NCI-H2081 treated with DMSO at 0.1 percent for 48 hours (cell line): ENCODE results near the gene BDNF.

Source experiments
- DNase-seq: peaks from one replicate; lab custom pipeline; 2025; lab: John Stamatoyannopoulos, UW

BDNF gene

GRCh38 chr11:27625347-27625912 is 74.8 kb downstream of the BDNF start:
- no peak for DNase-seq

DNA sequence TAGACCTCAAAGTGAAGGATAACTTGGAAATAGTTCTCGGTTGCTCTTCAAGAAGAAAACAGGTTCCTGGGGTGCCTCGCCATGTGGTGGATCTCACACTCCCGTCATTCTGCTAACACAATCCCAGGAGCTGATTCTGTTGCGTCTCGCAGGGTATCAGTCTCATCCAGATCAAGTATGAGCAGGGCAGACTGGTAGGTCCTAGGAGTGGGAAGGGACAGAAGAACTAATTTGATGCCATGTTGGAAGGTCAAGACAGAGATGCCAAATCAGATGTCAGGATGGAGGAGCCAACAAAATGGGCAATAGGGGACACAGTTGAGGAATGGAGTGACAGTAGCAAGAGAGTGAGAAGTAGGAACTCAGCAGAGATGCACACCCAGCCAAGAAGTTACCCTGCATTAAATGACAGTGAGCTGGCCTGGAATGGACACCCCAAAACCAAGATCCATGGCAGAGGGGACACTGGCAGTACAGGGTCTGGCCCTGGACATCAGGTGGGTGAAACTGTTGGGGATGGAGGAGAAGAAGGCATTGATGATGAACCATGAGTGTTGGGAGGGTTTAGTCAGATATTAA is 76.2 kb downstream of the BDNF start:
- DNase-seq, result no peak

GRCh38 chr11:27622541-27623300 is 77.5 kb downstream of the BDNF start:
- DNase-seq, result no peak

DNA sequence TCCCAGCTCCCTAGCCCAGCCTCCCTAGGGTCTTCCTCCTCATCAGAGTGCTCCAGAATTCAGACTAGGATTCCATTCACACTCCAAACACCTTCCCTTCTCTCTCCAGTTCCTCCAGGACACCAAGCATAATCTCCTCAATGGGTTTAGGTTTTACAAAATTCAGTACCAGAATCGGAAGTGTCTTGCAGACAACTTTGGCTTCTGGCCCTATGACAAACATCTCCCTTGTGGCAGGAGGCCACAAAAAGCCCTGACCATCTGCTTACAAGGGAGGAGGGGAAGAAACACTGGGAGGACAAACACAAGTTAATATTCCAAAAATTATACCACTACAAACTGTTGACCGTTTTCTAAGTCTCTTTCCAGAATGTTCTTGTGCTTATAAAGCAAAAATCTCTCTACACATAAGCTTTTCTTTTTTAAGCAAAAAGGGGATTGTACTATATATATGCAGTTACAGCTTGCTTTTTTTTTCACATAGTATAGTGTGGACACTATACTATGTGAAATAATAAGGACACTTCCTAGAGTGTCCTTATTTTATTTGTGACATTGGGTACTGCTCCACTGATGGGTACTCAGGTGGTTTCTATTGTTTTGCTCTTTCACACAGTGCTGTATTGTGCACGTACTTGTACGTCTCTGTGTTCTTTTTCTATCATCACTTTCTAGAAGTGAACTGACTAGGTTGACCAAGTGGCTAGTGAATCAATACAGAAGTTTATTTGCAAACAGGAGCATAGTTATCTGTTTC is 78.7 kb downstream of the BDNF start:
- no peak for DNase-seq

DNA sequence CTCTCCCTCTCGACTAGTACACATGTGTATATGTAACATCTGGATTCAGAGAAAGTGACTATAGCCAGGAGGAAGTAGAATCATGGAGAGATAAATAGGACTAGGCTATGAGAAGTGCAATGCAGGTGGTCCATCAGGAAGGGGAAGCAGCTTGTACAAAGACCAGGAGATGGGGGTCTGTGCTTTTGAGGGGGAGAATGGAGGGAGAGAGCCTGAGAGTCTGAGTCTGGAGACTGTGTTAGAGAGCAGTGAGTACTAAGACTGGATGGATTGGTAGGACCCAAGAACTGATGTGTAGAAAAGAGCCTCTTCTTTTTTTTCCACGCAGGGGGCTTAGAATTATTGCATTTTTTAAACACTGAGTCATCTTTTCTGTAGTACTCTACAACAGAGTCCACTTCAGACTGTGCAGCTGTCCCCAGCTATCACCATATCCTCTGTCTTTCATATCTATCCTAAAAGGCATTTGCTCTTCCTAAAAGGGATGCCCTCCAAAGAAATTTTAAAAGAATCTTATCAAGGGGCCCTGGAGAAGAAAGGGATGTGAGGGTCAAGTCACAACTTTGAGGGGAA is 80.4 kb downstream of the BDNF start:
- DNase-seq, result no peak

GRCh38 chr11:27619039-27619574 is 81.1 kb downstream of the BDNF start:
- no peak for DNase-seq

- DNase-seq, result no peak
Observed at GRCh38 chr11:27618281-27618915, 81.9 kb downstream of the BDNF start.

GRCh38 chr11:27616711-27617110 is 83.5 kb downstream of the BDNF start:
- DNase-seq, result no peak

DNA sequence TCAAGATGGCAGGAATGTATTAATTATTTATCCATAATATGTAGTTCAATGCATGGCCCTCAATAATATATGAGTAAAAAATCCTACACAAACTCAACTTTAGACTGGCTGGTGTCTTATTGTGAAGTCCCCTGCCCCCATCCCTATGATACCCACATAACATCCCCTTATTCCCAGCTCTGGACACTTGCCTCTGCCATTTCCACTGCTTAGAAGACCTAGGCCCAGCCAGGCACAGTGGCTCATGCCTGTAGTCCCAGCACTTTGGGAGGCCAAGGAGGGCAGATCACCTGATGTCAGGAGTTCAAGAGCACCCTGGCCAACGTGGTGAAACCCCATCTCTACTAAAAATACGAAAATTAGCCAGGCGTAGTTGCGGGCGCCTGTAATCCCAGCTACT is 84.4 kb downstream of the BDNF start:
- DNase-seq, result no peak

DNA sequence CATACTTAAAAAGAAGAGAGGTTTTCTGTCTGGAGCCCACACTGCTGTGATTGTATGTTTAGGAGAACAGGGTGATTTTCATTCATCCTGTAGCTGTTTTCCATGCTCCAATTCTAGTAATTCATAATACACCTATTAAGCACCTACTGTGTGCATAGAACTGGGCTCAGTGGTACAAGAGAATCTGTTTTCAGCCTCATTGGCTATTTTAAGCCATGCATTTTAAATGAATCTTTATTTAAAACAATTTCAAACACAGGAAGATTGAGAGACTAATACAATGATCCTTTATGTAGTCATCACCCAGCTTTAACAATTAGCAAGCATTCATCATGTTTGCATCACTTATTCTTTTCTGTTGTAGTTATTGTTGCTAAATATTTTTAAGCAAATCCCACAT is 86.2 kb downstream of the BDNF start:
- no peak for DNase-seq

- no peak for DNase-seq
Observed at GRCh38 chr11:27612932-27613880, 87.0 kb downstream of the BDNF start.

DNA sequence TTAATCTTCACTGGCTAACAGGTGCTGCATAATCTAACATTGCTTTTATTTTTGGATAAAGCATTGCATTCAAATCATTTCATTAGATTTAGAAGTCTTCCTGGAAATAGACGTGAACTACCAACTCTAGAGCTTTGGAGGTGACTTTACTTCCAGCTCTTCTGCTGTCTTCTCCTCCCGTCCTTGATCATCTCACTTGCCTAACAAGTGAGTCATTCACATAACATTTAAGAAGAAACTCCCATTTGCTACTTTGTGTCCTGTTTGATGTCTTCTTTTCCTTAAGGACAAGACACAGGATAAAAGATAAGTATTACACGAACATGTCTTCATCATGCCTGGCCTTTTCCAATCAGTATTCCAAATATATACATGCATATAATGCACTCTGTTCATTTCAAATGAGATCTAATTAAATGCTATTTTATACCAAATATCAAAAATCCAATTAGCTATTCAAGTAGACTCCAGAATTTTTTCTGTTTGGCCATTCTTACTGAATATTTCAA is 88.3 kb downstream of the BDNF start:
- no peak for DNase-seq

DNA sequence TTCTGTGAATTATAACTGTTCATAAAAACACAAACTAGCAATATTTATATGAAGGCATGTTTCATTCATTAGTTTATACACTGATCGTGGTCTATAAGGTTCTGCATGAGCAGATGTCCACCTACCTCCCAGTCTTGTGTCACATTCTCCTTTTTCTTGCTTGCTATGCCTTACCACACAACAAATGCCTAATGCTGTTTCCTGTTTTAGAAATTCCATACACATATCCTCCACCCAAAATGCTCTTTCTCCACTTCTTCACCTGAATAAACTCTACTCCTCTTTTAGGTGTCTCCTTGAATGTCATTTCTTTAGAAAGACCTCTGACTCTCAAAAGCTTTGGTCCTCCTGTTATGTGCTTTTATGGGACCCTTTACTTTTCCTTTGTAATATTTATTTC is 88.9 kb downstream of the BDNF start:
- DNase-seq, result no peak

- no peak for DNase-seq
Observed at GRCh38 chr11:27610946-27611345, 89.3 kb downstream of the BDNF start.

- DNase-seq, result no peak
Observed at GRCh38 chr11:27610280-27610679, 90.0 kb downstream of the BDNF start.

GRCh38 chr11:27608951-27609350 is 91.3 kb downstream of the BDNF start:
- DNase-seq, result no peak

- no peak for DNase-seq
Observed at GRCh38 chr11:27605422-27605821, 94.8 kb downstream of the BDNF start.
